Stomach (tissue), 4 donors: ENCODE measurements around the gene SMCO3.

Experiments
- POLR2A ChIP-seq, 4 donors: fragments of 450-650 bp; IDR thresholded peaks; one replicate each; pipeline ENCODE4 v1.6.1; 2016; ENCODE audit warnings: antibody characterized with exemption in 4 of 4, control low read depth in 2 of 4, mild to moderate bottlenecking in 1 of 4, moderate library complexity in 1 of 4
- TF ChIP-seq, protein P1 (sequence below), 7 experiments: fragments of 450-650 bp in 4 of 7; fragments of 200-600 bp in 3 of 7; sonication (generic) in 3 of 7; IDR thresholded peaks; one replicate each; pipeline ENCODE4 v1.5.1; 2016 to 2019; ENCODE audit warnings: antibody characterized with exemption in 7 of 7, control low read depth in 2 of 7, mild to moderate bottlenecking in 1 of 7

- TF ChIP-seq, protein P1, sequence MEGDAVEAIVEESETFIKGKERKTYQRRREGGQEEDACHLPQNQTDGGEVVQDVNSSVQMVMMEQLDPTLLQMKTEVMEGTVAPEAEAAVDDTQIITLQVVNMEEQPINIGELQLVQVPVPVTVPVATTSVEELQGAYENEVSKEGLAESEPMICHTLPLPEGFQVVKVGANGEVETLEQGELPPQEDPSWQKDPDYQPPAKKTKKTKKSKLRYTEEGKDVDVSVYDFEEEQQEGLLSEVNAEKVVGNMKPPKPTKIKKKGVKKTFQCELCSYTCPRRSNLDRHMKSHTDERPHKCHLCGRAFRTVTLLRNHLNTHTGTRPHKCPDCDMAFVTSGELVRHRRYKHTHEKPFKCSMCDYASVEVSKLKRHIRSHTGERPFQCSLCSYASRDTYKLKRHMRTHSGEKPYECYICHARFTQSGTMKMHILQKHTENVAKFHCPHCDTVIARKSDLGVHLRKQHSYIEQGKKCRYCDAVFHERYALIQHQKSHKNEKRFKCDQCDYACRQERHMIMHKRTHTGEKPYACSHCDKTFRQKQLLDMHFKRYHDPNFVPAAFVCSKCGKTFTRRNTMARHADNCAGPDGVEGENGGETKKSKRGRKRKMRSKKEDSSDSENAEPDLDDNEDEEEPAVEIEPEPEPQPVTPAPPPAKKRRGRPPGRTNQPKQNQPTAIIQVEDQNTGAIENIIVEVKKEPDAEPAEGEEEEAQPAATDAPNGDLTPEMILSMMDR (IDR thresholded peaks at IDR 0.05) = no peak
- no peak for TF ChIP-seq POLR2A (IDR thresholded peaks at IDR 0.05)
Observed at GRCh38 chr12:14768823-14769405, 45.1 kb downstream of the SMCO3 start.
